NCI-H1436 (cell line): ENCODE results near the gene KLHDC7B.
A peak's percentile ranks its signal among the peaks of the same experiment; 100 is the strongest.
"Not testable (repeated sequence)": the region's sequence is repeated elsewhere in the genome, so short reads cannot be mapped to it uniquely, and the experiment has no call there.

Source experiments
- DNase-seq: peaks from one replicate; lab custom pipeline; 2025; lab: John Stamatoyannopoulos, UW

KLHDC7B gene

GRCh38 chr22:50529897-50530579 lies 15.7 kb upstream of the KLHDC7B start, which contains the start of gene TYMP:
TYMP (minus strand) TSS chr22:50530012; CDS start chr22:50529709, 303 bp downstream.
- DNase-seq: no peak

GRCh38 chr22:50530580-50530876 lies 15.2 kb upstream of the KLHDC7B start:
- DNase-seq: no peak

GRCh38 chr22:50530877-50531545 lies 14.7 kb upstream of the KLHDC7B start:
- DNase-seq: peak; percentile 36

- no peak for DNase-seq
These were observed 14.1 kb upstream of the KLHDC7B start for GRCh38 chr22:50531546-50531961.

GRCh38 chr22:50531962-50532674 lies 13.6 kb upstream of the KLHDC7B start:
- no peak for DNase-seq

- no peak for DNase-seq
These were observed 12.6 kb upstream of the KLHDC7B start for GRCh38 chr22:50532824-50533796.

- not testable (repeated sequence) for DNase-seq
These were observed 11.6 kb upstream of the KLHDC7B start for GRCh38 chr22:50533856-50534711.

- DNase-seq: no peak
These were observed 10.6 kb upstream of the KLHDC7B start for GRCh38 chr22:50535113-50535512.

- DNase-seq: no peak
These were observed 9.5 kb upstream of the KLHDC7B start for GRCh38 chr22:50536226-50536625.

- DNase-seq: no peak
These were observed 7.9 kb upstream of the KLHDC7B start for GRCh38 chr22:50537765-50538164.

GRCh38 chr22:50540381-50540780 lies 5.3 kb upstream of the KLHDC7B start:
- DNase-seq: no peak

- not testable (repeated sequence) for DNase-seq
These were observed 4.1 kb upstream of the KLHDC7B start for GRCh38 chr22:50541667-50542026.

- no peak for DNase-seq
These were observed 3.2 kb upstream of the KLHDC7B start for GRCh38 chr22:50542416-50542927.

- peak; percentile 59 for DNase-seq
These were observed 1.5 kb upstream of the KLHDC7B start for GRCh38 chr22:50544078-50544745.

- no peak for DNase-seq
These were observed 899 bp upstream of the KLHDC7B start for GRCh38 chr22:50544746-50545253.

- no peak for DNase-seq
These were observed 895 bp downstream of the KLHDC7B start for GRCh38 chr22:50546326-50547262.

GRCh38 chr22:50547263-50547985 lies 1.7 kb downstream of the KLHDC7B start:
- no peak for DNase-seq
